Stomach smooth muscle (tissue), 2 donors: Measurements from ENCODE around the gene PTGR3.

Experiments
- H3K27ac ChIP-seq: one replicate; pipeline ENCODE4 v1.7.0; 2013; ENCODE audit warnings: mild to moderate bottlenecking, low read length, inconsistent platforms
- H3K27me3 ChIP-seq, 2 donors: one replicate each; pipeline ENCODE4 v1.7.0; 2013; ENCODE audit warnings: low read length in 2 of 2; ENCODE audit not compliant: insufficient read depth in 2 of 2, control insufficient read depth in 1 of 2
- H3K36me3 ChIP-seq, 2 donors: one replicate each; pipeline ENCODE4 v1.7.0; 2013; ENCODE audit warnings: low read length in 2 of 2; ENCODE audit not compliant: control insufficient read depth in 2 of 2, insufficient read depth in 2 of 2
- H3K4me1 ChIP-seq: one replicate; pipeline ENCODE4 v1.7.0; 2013; ENCODE audit warnings: low read length; ENCODE audit not compliant: control insufficient read depth, insufficient read depth
- H3K4me3 ChIP-seq, 2 donors: one replicate each; pipeline ENCODE4 v1.7.0; 2013; ENCODE audit warnings: low read length in 2 of 2
- H3K9ac ChIP-seq, 2 donors: one replicate each; pipeline ENCODE4 v1.7.0; 2013; ENCODE audit warnings: low read length in 2 of 2, mild to moderate bottlenecking in 1 of 2
- H3K9me3 ChIP-seq, 2 donors: one replicate each; pipeline ENCODE4 v1.7.0; 2013; ENCODE audit warnings: low read length in 2 of 2; ENCODE audit not compliant: control insufficient read depth in 2 of 2
- donor health status: healthy.
- donor health status: Pancreatic carcinoma.

Gene PTGR3

GRCh38 chr18:75221897-75222296 lies 13.0 kb upstream of the PTGR3 start:
- Histone ChIP-seq H3K27ac (peak overlapping the region; percentile 37), H3K36me3 (no peaks in the 10 kb centered on the region), H3K27me3 (no peaks in the 10 kb centered on the region), H3K9ac (peak overlapping the region in 1 of 2 donors; percentile 25), H3K4me1 (peaks cover 47% of the 10 kb centered on the region), H3K4me3 (no peak overlapping the region), H3K9me3 (no peaks in the 10 kb centered on the region)

DNA sequence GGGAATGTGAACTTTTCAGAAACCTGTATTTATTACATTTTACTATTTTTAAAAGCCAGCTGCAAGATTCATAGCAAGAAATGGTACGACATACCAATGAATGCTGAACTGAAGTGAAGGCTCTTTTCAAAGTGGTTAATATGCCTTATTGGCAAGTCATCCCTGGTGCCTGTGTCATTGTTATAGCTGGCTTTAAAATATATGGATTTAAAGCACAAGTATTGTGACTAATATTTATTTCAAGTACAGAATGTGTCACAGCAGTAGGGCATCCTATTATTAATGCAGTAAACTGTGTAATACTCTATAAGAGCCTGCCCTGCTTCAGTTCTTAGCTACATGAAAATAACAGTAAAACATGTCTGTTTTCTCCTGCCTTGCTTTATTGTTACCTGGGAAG lies 12.5 kb upstream of the PTGR3 start:
- H3K4me1 ChIP-seq = peaks cover 47% of the 10 kb centered on the region
- H3K9me3 ChIP-seq = no peaks in the 10 kb centered on the region
- H3K36me3 ChIP-seq = no peaks in the 10 kb centered on the region
- peak overlapping the region; percentile 46 for H3K27ac ChIP-seq
- no peaks in the 10 kb centered on the region for H3K27me3 ChIP-seq
- H3K4me3 ChIP-seq = peak overlapping the region in 1 of 2 donors; percentile 56
- peak overlapping the region in 1 of 2 donors; percentile 22 for H3K9ac ChIP-seq

DNA sequence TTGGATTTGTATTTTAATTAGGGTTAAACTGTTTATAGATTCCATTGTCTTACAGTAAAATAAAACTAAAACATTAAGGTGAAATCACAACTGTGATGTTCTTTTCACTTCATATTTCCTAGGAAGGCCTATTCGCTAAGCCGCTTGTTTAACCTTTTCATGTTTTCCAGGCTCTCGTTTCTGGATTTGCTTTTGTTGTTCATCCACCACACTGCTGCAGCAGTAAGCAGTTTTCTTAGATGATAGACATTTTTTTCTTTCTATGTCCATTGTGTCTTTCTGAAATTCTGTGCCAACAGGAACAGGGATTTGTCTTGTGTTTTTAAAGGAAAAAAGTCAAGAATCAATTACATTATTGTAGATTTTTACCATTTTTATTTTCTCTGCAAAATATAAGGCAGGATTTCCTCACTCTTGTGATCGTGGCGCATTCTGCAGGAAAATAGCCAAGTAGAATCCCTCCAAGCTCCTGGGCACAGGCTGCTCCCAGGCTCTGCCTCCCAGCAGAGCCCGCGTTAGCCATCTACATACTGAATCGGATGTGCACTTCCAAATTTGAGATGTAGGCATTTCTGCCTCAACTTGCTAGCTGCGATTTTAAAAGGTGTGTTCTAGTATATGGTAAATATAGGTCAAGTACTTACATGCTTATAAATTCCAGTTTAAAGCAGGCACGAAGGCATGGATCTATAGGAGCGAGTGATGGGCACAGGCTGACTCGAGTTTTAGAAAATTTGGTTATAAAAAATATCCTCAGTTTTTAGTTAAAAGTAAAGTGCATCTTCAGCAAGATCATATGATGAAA lies 11.8 kb upstream of the PTGR3 start:
- Histone ChIP-seq H3K9ac (peak overlapping the region; percentile 22 to 36), H3K9me3 (no peaks in the 10 kb centered on the region), H3K27me3 (no peaks in the 10 kb centered on the region), H3K4me1 (peaks cover 42% of the 10 kb centered on the region), H3K27ac (peak overlapping the region; percentile 46), H3K36me3 (no peaks in the 10 kb centered on the region), H3K4me3 (peak overlapping the region in 1 of 2 donors; percentile 56)

DNA sequence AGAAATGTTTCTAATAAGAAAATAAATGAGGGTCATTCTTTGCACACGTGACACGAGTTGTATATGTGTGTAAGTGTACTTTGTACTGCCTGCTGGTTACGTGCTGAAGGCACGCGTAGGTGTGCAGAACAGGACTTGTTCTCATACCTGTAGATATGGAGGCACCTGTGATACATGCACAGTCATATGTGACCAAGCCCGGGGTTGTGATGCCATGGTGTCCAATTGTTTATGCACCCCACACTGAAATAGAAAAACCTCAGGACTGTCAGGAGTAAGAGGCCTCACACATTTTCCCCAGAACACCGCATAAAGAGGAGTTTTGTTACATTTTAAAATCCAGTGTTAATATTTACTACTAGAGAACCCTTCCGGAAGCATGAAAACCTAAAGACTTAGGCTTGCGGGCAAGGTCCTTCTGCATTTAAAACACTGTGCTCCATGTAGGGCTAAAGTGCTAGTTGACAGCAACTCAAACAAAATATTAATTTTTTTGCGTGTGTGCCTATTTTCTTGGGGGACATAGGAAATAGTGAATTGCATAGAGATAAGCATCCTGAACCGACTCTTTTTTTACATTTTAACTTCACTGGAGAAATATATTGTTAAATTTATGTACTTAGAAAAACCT lies 10.9 kb upstream of the PTGR3 start:
- H3K4me3 ChIP-seq = peak overlapping the region in 1 of 2 donors; percentile 45
- no peaks in the 10 kb centered on the region for H3K27me3 ChIP-seq
- no peaks in the 10 kb centered on the region for H3K9me3 ChIP-seq
- peaks cover 41% of the 10 kb centered on the region for H3K4me1 ChIP-seq
- H3K9ac ChIP-seq = peak overlapping the region in 1 of 2 donors; percentile 36
- H3K36me3 ChIP-seq = no peaks in the 10 kb centered on the region
- H3K27ac ChIP-seq = peak overlapping the region; percentile 46

GRCh38 chr18:75218065-75218923 lies 9.4 kb upstream of the PTGR3 start:
- Histone ChIP-seq H3K27me3 (no peaks in the 10 kb centered on the region), H3K4me1 (peaks cover 35% of the 10 kb centered on the region), H3K4me3 (no peak overlapping the region), H3K9ac (no peak overlapping the region), H3K36me3 (no peaks in the 10 kb centered on the region), H3K9me3 (no peaks in the 10 kb centered on the region), H3K27ac (peak overlapping the region; percentile 53)

- peak overlapping the region; percentile 80 for H3K27ac ChIP-seq
- no peaks in the 10 kb centered on the region for H3K9me3 ChIP-seq
- no peak overlapping the region for H3K9ac ChIP-seq
- no peaks in the 10 kb centered on the region for H3K27me3 ChIP-seq
- peaks cover 29% of the 10 kb centered on the region for H3K4me1 ChIP-seq
- H3K4me3 ChIP-seq = peak overlapping the region in 1 of 2 donors; percentile 56
- no peaks in the 10 kb centered on the region for H3K36me3 ChIP-seq
These were observed 8.2 kb upstream of the PTGR3 start for GRCh38 chr18:75216911-75217689.

GRCh38 chr18:75216212-75216910 lies 7.4 kb upstream of the PTGR3 start:
- Histone ChIP-seq H3K9me3 (no peaks in the 10 kb centered on the region), H3K36me3 (no peaks in the 10 kb centered on the region), H3K27ac (peak overlapping the region; percentile 80), H3K27me3 (no peaks in the 10 kb centered on the region), H3K4me3 (peak overlapping the region; percentile 13 to 56), H3K4me1 (peaks cover 29% of the 10 kb centered on the region), H3K9ac (no peak overlapping the region)

- Histone ChIP-seq H3K4me1 (peaks cover 29% of the 10 kb centered on the region), H3K27me3 (no peaks in the 10 kb centered on the region), H3K27ac (peak overlapping the region; percentile 70), H3K36me3 (no peaks in the 10 kb centered on the region), H3K4me3 (peak overlapping the region in 1 of 2 donors; percentile 36), H3K9ac (no peak overlapping the region), H3K9me3 (no peaks in the 10 kb centered on the region)
These were observed 6.7 kb upstream of the PTGR3 start for GRCh38 chr18:75215663-75216062.

DNA sequence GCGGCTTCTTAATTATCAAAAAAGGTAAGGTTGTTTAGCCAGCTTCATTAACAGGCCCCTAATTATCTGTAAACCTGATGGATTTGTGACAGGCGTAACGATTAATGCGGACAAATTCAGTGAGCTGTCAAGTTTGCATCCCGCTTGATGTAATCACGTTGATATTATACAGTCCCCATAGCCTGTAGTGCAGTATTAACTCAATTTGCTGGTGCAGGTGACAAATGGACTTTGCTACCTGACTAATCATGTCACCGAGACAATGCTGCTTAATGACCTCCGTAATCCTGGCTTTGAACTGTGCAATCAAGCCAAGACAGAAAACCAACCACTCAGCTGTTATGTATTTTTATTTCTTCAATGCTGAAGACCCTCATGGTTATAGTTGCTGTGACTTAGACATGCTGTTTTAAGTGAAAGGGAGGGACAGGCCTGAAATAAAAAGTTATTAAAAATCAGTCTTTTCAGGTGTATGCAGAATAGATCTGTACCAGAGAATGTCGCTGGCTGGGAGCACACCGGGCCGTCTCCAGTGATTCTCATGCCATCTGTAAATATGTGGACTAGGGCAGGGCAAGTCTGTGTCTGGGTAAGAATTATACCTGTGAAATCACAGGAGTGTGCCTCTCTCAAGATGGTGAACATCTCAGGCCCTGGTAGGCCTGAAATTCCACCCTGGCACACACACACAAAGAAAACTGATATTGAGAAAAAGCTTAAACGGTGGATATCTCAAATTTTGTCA lies 6.0 kb upstream of the PTGR3 start:
- Histone ChIP-seq H3K4me3 (peak overlapping the region; percentile 42 to 81), H3K4me1 (peaks cover 27% of the 10 kb centered on the region), H3K27me3 (no peaks in the 10 kb centered on the region), H3K9ac (peak overlapping the region; percentile 13 to 25), H3K9me3 (no peaks in the 10 kb centered on the region), H3K36me3 (no peaks in the 10 kb centered on the region), H3K27ac (peak overlapping the region; percentile 70)
